Stimulated activated effector memory CD8-positive, alpha-beta T cell treated with anti-CD3 and anti-CD28 coated beads, Interleukin-12 subunit alpha, Interleukin-12 subunit beta, amount 100 ng/mL, for 72 hours (primary cell): ENCODE data around the gene STK32C.

Experiments
- ATAC-seq: fragments of 150-1000 bp; cut with Tn5 transposase; 2 replicates; pipeline ENCODE4 v1.10.0; 2021
- DNase-seq, 2 donors: peaks; one replicate each; pipeline ENCODE4 v3.0.0; 2021 to 2022; ENCODE audit warnings: low spot score in 2 of 2
- H3K27ac Mint-ChIP-seq: one replicate; pipeline ENCODE4 v1.8.0; 2022; ENCODE audit warnings: mild to moderate bottlenecking, mixed read lengths
- H3K36me3 Mint-ChIP-seq: one replicate; pipeline ENCODE4 v1.8.0; 2022; ENCODE audit warnings: mild to moderate bottlenecking, mixed read lengths
- H3K4me1 Mint-ChIP-seq: one replicate; pipeline ENCODE4 v1.8.0; 2022; ENCODE audit warnings: mixed read lengths
- H3K4me3 Mint-ChIP-seq: one replicate; pipeline ENCODE4 v1.8.0; 2022; ENCODE audit warnings: mild to moderate bottlenecking, mixed read lengths
- H3K9me3 Mint-ChIP-seq: one replicate; pipeline ENCODE4 v1.8.0; 2022; ENCODE audit warnings: mixed read lengths

The STK32C gene

DNA sequence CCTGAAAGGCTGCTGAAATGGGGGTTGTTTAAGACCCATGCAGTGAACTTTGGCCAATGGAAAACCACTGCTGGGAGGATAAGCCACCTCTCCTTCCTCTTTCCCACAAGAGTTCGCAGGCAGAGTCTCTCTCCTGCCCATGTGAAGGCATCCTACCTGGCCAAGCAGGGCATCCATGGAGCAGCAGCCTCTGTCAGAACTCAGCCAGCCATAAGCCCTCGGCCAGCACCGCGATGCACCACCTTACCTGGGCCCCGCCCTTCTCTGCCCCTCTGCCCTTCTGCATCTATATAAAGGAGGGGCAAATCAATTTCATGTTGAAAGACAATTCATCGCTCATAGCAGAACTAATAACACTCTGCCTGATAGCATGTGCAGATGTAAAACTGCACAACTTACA, 6.1 kb upstream of the STK32C start:
- no peak overlapping the region for H3K27ac Mint-ChIP-seq
- H3K36me3 Mint-ChIP-seq = no peaks in the 10 kb centered on the region
- no peak overlapping the region for H3K4me3 Mint-ChIP-seq
- H3K4me1 Mint-ChIP-seq = peaks cover 16% of the 10 kb centered on the region
- peaks cover 4% of the 10 kb centered on the region for H3K9me3 Mint-ChIP-seq
- ATAC-seq (no peak), DNase-seq (no peak)

GRCh38 chr10:132313305-132313704, 5.6 kb upstream of the STK32C start:
- peaks cover 4% of the 10 kb centered on the region for H3K9me3 Mint-ChIP-seq
- H3K4me1 Mint-ChIP-seq = peaks cover 16% of the 10 kb centered on the region

GRCh38 chr10:132311338-132311939, 3.7 kb upstream of the STK32C start:
- ATAC-seq (no peak), DNase-seq (peak in 1 of 2 donors; percentile 51)
- H3K4me1 Mint-ChIP-seq = peaks cover 23% of the 10 kb centered on the region
- H3K9me3 Mint-ChIP-seq = peaks cover 4% of the 10 kb centered on the region
- peak overlapping the region; percentile 29 for H3K27ac Mint-ChIP-seq
- H3K36me3 Mint-ChIP-seq = no peaks in the 10 kb centered on the region
- peak overlapping the region; percentile 29 for H3K4me3 Mint-ChIP-seq

More at GRCh38 chr10:132313305-132313704, 5.6 kb upstream of the STK32C start:
- ATAC-seq (no peak), DNase-seq (no peak)
- H3K4me3 Mint-ChIP-seq = no peak overlapping the region
- H3K27ac Mint-ChIP-seq = no peak overlapping the region
- H3K36me3 Mint-ChIP-seq = no peaks in the 10 kb centered on the region

DNA sequence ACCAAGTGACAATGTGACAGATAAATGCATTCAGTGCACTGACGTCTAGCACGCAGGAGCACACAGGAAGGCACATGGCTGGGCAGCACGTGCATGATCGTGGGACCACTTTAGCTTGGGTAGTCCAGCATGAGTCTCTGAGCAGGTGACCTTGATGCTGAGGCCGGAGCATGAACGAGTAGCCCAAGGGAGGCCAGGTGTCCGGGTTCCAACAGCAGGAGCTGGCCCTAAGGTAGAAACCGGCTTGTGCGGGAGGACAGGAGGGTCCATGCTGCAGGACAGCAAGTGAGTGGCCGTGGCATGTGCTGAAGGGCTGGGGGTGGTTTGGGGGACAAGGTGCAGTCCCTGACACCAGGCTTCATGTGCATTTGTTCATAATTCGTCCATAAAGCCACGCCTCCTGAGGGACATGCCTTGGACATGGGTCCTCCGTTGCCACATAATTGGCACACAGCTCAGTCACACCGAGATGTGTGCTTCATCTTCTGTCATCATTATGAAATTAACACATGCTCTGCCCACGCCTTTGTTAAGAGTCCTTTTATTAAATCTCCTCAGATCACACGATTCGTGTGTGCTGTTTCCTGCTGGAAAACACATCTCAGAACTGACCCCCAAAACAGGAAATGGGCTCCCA, 3.1 kb upstream of the STK32C start:
- peak overlapping the region; percentile 29 for H3K4me3 Mint-ChIP-seq
- no peaks in the 10 kb centered on the region for H3K36me3 Mint-ChIP-seq
- peak overlapping the region; percentile 29 for H3K27ac Mint-ChIP-seq
- DNase-seq (no peak), ATAC-seq (peak; percentile 42)
- peaks cover 4% of the 10 kb centered on the region for H3K9me3 Mint-ChIP-seq
- peaks cover 28% of the 10 kb centered on the region for H3K4me1 Mint-ChIP-seq

DNA sequence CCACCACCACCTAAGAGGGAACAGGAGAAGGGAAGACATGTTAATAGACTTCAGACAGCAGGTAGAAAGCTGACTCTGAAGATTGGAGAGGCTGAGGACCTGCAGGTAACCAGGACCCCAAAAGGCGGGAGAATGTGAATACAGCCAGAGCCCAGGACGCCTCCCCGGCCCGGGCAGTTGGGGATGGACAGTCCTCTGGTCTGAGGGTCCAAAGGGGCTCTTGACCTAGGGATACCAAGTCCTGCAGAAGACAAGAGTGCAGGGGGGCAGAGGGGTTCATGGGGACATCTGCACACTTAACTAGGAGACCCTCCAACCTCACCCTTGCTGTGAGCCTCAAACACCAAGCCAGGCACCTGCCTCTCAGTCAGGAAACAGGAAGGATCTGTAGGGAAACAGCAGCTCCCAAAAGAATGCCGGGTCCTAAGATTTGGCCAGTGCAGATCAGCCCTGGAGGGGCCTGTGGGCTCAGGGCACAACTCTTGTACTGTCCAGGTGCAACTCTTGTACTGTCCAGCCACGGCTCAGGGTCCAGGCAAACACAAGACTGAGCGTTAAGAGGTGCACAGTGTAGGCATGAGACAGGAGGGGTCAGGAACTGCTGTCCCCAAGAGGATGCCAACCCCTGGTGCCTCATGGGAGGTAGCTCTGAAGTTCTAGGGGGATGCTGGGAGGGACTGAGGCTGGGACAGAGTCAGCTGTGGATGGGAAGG, 2.3 kb upstream of the STK32C start:
- H3K9me3 Mint-ChIP-seq = peaks cover 4% of the 10 kb centered on the region

GRCh38 chr10:132309471-132309865, 1.7 kb upstream of the STK32C start:
- H3K9me3 Mint-ChIP-seq = peaks cover 4% of the 10 kb centered on the region
- DNase-seq = no peak
- peaks cover 30% of the 10 kb centered on the region for H3K4me1 Mint-ChIP-seq
- peak overlapping the region; percentile 57 for H3K4me3 Mint-ChIP-seq
- ATAC-seq = no peak
- H3K27ac Mint-ChIP-seq = no peak overlapping the region
- H3K36me3 Mint-ChIP-seq = no peaks in the 10 kb centered on the region

More for the DNA sequence above, 2.3 kb upstream of the STK32C start:
- H3K4me3 Mint-ChIP-seq = peak overlapping the region; percentile 57
- ATAC-seq (no peak), DNase-seq (no peak)
- no peaks in the 10 kb centered on the region for H3K36me3 Mint-ChIP-seq
- peaks cover 30% of the 10 kb centered on the region for H3K4me1 Mint-ChIP-seq
- no peak overlapping the region for H3K27ac Mint-ChIP-seq

GRCh38 chr10:132308587-132309470, 1.1 kb upstream of the STK32C start:
- peak; percentile 0 for ATAC-seq
- H3K4me3 Mint-ChIP-seq = peak overlapping the region; percentile 81
- peak in 1 of 2 donors; percentile 55 for DNase-seq
- H3K9me3 Mint-ChIP-seq = no peaks in the 10 kb centered on the region
- H3K36me3 Mint-ChIP-seq = no peaks in the 10 kb centered on the region
- no peak overlapping the region for H3K27ac Mint-ChIP-seq
- peaks cover 30% of the 10 kb centered on the region for H3K4me1 Mint-ChIP-seq

DNA sequence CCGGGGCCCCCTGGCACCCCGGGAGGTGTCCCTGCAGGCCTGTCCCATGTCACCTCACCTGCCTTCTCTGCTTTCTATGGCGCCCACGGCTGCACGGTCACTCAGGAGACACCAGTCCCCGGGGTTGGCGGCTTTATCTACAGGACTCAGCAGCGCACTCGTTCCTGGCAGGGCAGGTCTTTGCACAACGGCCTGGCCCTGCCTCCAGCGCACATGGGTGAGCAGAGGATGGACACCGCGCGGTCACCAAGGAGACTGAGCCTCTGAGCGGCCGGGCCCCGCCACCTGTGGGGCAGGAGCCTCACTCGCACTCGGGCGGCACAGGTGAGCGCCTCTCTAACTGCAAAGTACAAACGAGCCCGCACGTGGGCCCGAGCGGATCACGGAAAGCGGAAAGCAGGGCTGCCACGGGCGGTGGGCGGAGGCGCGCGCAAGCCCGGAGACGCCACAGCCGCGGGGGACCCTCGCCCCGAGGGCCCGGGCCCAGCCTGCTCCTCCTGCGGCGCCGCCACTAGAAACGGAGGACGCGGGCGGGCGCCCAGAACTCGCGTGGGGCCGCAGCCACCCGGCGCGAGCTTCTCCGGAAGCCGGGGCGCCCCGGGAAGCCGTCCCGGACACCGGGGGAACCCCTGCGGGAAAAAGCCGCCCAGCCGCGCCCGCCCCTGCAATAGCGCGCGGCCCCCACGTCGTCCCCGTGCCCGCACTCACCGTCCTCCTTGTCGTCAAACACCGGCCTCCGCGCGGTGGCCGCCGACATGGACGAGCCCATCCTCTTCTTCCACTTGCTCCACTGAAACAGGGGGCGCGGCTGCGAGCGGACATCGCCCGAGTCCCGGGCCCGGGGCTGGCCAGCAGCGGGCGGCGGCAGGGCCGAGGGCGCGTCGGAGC, 642 bp downstream of the STK32C start:
- H3K36me3 Mint-ChIP-seq = no peaks in the 10 kb centered on the region
- no peaks in the 10 kb centered on the region for H3K9me3 Mint-ChIP-seq
- H3K27ac Mint-ChIP-seq = no peak overlapping the region
- DNase-seq = peak in 1 of 2 donors; percentile 61
- H3K4me1 Mint-ChIP-seq = peaks cover 30% of the 10 kb centered on the region
- H3K4me3 Mint-ChIP-seq = peak overlapping the region; percentile 81
- peak; percentile 17 for ATAC-seq

GRCh38 chr10:132306343-132306685, 1.4 kb downstream of the STK32C start:
- Mint-ChIP-seq H3K27ac (no peak overlapping the region), H3K36me3 (no peaks in the 10 kb centered on the region), H3K9me3 (no peaks in the 10 kb centered on the region), H3K4me3 (peak overlapping the region; percentile 81), H3K4me1 (peaks cover 28% of the 10 kb centered on the region)
- DNase-seq (no peak), ATAC-seq (no peak)

GRCh38 chr10:132305654-132306342, 2.0 kb downstream of the STK32C start:
- peaks cover 22% of the 10 kb centered on the region for H3K4me1 Mint-ChIP-seq
- ATAC-seq (no peak), DNase-seq (no peak)
- H3K36me3 Mint-ChIP-seq = no peaks in the 10 kb centered on the region
- peak overlapping the region; percentile 81 for H3K4me3 Mint-ChIP-seq
- H3K9me3 Mint-ChIP-seq = no peaks in the 10 kb centered on the region
- H3K27ac Mint-ChIP-seq = no peak overlapping the region

GRCh38 chr10:132304756-132305509, 2.8 kb downstream of the STK32C start:
- DNase-seq = no peak
- Mint-ChIP-seq H3K4me3 (no peak overlapping the region), H3K9me3 (no peaks in the 10 kb centered on the region), H3K36me3 (no peaks in the 10 kb centered on the region), H3K27ac (no peak overlapping the region), H3K4me1 (peaks cover 17% of the 10 kb centered on the region)
- ATAC-seq = no peak

GRCh38 chr10:132303361-132304115, 4.2 kb downstream of the STK32C start:
- no peak for DNase-seq
- Mint-ChIP-seq H3K27ac (no peak overlapping the region), H3K4me1 (peaks cover 20% of the 10 kb centered on the region), H3K36me3 (no peaks in the 10 kb centered on the region), H3K9me3 (no peaks in the 10 kb centered on the region), H3K4me3 (no peak overlapping the region)
- ATAC-seq = no peak
